ENCODE data around the gene CD101.

DNA sequence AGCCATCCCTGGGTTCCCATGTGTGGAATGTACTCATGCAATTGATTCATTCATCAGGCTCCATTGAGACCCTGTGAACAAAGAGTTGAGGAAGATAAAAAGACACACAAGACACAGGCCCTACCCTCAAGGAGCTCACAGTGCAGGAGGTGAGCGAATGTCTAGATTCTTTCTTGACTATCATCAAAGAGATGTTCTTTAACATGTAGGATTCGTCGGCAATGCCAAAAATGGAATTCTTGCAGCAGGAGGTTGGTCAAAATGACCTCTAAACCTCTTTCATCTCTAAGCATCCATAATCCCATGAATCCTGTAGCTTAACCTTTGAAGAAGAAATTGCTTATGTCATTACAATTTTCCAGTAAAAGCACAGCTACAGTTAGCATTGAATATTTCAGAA lies 30.7 kb downstream of the CD101 start:
- TF ChIP-seq CTCF (IDR thresholded peaks at IDR 0.05; ENCODE audit: poor library complexity) (no peak), EZH2phosphoT487 (IDR thresholded peaks at IDR 0.05; ENCODE audit: low read depth, severe bottlenecking, unreplicated experiment) (no peak)
